Measurements from ENCODE around the gene ECT2L.

The ECT2L gene

DNA sequence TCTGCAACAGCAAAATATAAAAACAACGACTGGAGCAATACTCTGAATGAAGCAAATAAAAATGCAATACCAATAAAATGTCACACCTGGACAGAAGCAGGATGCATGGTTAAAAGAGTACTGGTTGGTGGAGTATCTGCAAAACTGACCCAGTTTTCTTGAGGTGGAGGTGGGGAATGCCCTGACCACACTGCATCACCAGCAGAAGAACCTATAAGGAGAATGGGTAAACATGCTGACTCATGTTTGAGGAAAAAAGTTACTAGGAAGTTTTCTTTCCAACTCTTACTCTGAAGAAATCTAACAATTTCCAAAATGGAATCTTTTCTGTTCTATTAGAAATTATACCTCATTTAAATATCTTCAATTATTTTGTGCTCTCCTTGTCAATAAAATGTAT, 148.5 kb downstream of the ECT2L start:
- DNase-seq: peak; percentile 7 to 28

DNA sequence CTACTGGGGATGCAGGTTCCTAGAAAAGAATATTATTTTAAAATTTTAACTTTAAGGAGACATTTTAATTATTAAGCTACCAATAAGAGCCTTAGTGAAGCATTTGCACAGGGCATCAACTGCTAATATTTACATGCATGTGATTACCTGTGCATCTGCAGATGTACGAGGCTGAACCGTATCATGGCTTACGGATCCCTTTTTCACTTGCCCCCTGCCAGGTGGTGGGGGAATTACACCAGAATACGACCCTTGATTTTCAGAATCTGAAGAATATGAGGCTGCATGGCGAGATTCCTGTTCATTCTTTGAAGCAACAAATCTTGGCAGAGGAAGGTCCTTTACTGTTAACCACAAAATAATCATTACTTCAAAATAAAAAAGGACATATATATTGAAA, 149.5 kb downstream of the ECT2L start:
- no peak for DNase-seq

DNA sequence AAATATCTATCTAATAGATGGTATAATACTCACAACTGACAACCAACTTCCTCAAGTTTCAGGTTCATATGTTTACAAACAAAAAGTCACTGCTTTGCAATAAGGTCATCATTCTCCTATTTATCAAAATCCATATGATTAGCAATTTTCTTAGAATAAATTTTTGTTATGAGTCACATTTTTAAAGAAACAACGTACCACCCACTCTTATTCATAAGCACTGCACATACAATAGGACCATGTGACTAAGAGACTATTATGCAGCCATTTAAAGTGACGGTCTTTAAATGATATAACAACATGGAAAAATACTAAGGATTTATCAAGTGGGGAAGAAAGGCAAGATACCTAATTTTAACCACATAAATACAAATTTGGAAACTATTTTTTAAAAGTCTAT, 152.1 kb downstream of the ECT2L start:
- DNase-seq: no peak

GRCh38 chr6:138948546-138949179, 152.8 kb downstream of the ECT2L start:
- no peak for DNase-seq

- DNase-seq: no peak
These were observed 157.6 kb downstream of the ECT2L start for GRCh38 chr6:138953451-138953850.
